Cardiac fibroblast (primary cell): ENCODE data around the gene C8A.

Experiments
- DNase-seq, 2 donors: peaks; one replicate each; pipeline versions ENCODE4 v3.0.0 to v3.0.0-alpha.2; 2010; ENCODE audit warnings: low read depth in 2 of 2
- H3K4me3 ChIP-seq, 2 donors: replicated peaks in 1 of 2; 1 replicate in 1 of 2; 2 replicates in 1 of 2; pipeline ENCODE4 v1.5.1; 2011; ENCODE audit warnings: low read depth in 2 of 2, low read length in 2 of 2, mild to moderate bottlenecking in 2 of 2, moderate library complexity in 1 of 2
- TF ChIP-seq, protein P1 (sequence below): IDR thresholded peaks from one replicate; pipeline ENCODE4 v1.5.1; 2011; ENCODE audit warnings: low read depth, mild to moderate bottlenecking, low read length, inconsistent platforms

C8A gene

DNA sequence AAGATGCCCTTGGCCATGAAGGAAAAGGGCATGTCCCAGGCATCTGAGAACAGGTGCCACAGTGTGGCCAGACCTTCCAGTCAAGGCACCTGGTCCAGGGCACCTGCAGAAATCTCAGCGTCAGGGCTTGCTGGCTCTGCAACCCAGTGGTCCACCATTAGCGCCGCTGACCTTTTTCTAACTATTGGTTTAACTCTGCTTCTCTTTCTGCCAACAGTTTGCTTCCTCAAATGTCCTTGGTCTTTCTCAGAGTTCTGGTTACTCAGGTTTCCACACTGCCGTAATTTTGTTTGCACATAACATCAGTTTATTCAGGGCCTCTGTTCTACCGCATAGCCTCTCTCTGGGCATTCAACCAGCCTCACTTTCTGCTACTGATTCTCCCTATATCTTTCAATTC lies 18.9 kb upstream of the C8A start:
- no peak for DNase-seq
- no peak overlapping the region for H3K4me3 ChIP-seq
- TF ChIP-seq, protein P1, sequence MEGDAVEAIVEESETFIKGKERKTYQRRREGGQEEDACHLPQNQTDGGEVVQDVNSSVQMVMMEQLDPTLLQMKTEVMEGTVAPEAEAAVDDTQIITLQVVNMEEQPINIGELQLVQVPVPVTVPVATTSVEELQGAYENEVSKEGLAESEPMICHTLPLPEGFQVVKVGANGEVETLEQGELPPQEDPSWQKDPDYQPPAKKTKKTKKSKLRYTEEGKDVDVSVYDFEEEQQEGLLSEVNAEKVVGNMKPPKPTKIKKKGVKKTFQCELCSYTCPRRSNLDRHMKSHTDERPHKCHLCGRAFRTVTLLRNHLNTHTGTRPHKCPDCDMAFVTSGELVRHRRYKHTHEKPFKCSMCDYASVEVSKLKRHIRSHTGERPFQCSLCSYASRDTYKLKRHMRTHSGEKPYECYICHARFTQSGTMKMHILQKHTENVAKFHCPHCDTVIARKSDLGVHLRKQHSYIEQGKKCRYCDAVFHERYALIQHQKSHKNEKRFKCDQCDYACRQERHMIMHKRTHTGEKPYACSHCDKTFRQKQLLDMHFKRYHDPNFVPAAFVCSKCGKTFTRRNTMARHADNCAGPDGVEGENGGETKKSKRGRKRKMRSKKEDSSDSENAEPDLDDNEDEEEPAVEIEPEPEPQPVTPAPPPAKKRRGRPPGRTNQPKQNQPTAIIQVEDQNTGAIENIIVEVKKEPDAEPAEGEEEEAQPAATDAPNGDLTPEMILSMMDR: no peak

DNA sequence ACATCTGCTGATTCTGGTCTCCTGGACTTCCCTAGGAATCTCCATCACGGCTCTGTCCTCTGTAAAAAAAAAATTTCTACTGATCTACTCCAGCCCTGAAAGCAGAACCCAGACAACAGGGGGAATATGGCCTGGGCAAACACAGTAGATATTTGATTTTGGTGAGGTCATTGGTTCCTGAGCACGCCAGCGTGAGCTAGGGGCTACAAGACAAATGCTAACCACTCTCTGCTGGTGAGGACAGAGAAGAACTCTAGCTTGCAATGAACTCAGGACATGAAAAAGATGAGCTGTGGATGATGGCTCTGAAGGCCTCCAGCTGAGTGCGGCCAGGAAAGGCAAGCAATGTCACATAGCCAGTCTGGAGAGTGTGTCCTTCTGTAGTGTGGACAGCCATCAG lies 18.2 kb upstream of the C8A start:
- H3K4me3 ChIP-seq: no peak overlapping the region
- TF ChIP-seq, protein P1: no peak
- no peak for DNase-seq

DNA sequence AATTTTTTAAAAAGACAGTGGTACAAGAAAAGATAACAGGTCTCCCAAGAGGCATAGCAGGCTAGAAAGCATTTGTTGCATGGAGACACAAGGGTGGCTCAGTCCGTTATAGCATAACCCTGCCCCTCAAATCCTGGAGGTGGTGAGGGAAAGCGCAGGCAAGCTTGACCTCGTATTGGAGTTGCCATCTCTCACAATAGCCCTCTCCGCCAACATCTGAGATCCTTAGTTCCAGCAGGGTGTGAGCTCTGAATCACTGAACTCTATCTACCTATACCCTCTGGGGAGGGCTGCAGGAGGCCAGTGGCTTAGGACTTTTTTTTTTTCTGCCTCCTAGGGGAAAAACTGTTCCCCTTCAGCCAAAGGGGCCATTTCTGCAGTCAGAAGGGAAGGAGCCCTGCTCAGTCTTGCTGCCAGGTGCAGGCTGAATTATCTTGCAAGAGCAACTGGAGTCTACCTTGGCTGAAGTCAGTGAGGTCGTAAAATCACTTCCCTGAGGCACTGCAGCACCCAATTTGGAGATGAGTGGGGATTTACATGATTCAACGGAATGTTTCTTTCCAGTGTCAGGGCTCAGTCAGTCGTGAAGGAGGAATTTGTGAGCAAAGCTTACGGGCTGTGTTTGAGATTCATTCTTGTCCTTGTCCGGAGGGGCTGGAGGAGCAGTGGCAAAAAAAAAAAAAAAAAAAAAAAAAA lies 17.2 kb upstream of the C8A start:
- H3K4me3 ChIP-seq: no peak overlapping the region
- TF ChIP-seq, protein P1: no peak
- no peak for DNase-seq

DNA sequence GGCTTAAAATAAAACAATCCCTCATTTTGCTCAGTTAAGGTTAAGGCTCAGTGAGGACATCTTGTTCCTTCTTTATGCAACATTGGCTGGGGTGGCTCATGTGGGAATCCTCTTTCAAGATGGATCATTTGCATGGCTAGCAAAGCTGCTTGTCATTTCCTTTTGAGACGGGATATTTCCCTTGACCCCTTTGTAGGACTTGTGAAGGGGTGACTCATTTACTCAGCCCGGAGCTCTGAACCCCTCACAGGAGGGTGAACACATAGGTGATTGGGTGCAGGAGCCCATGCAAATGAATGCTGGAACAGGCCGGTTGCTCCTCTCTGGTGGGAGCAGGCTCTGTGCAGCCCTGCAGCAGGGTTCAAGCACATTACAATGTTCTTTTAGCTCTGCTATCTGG lies 15.8 kb upstream of the C8A start:
- TF ChIP-seq, protein P1: no peak
- H3K4me3 ChIP-seq: no peak overlapping the region
- peak; percentile 9 to 75 for DNase-seq

DNA sequence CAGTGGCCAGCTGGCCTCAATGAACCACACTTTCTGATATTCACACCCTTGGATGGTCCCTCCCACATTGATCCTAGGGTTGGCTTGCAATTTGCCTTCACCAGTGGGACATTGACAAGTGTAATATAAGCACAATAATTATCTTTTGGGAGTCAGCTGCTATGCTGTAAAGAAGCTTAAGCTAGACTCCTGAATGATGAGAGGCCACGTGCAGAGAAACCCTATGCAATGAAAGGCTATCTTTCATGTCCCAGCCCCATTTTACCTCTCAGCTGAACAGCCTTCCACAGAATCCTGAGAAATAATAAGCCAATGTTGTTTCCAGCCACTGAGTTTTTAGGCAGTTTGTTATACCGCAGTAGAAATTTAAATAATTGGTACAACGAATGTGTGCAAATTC lies 11.1 kb upstream of the C8A start:
- H3K4me3 ChIP-seq: no peak overlapping the region
- DNase-seq: no peak
- TF ChIP-seq, protein P1: no peak

DNA sequence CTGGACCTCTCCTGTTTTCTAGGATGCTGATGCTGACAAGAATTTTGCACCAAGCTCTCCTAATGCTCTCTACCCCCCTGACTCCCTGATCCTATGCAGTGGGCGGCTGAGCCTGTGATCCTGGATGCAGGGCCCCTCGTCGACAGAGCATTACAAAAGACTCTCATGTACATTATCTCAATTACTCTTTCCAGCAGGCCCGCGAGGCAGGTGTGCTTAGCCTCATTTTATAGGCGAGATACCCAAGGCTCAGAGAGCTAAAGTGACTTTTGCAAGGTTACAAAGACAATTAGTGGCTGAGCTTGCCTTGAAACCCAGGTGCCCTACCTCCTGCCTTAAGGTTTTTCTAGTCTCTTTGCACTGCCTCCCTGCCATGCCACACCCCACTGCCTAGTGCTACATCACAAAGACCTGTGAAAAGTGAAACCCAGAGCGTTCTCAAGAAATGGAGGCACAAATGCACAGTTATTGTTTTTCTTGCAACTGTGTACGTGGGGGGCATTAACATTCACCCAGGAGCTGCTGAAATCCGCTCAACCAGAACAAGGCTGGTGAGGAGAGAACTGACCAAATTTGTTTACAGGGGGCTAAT lies 10.0 kb upstream of the C8A start:
- no peak for DNase-seq

More for the DNA sequence above, 10.0 kb upstream of the C8A start:
- H3K4me3 ChIP-seq: no peak overlapping the region
- TF ChIP-seq, protein P1: no peak
